ENCODE measurements around the gene VRK3.
"Not testable (repeated sequence)": the region's sequence is repeated elsewhere in the genome, so short reads cannot be mapped to it uniquely, and the experiment has no call there.

The VRK3 gene

DNA sequence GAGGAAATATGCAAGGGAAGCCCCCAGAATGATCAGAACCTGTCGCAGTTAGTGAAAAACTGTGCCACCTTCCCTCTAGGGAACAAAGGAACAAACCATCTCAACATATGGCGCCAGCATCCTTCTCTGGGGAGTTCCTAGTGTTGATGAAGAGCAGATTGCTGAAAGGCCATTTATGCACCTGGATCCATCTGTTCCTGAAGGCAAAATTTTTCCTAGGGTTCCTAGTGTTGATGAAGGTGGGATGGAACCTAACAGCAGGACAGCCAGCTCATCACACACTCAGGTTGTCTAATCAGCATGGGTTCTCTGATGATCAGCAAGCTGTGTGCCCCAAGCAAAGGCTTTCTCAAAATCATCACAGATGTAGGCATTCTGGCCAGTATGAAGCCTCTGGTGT is 33.3 kb upstream of the VRK3 start:
- TF ChIP-seq, protein P1, sequence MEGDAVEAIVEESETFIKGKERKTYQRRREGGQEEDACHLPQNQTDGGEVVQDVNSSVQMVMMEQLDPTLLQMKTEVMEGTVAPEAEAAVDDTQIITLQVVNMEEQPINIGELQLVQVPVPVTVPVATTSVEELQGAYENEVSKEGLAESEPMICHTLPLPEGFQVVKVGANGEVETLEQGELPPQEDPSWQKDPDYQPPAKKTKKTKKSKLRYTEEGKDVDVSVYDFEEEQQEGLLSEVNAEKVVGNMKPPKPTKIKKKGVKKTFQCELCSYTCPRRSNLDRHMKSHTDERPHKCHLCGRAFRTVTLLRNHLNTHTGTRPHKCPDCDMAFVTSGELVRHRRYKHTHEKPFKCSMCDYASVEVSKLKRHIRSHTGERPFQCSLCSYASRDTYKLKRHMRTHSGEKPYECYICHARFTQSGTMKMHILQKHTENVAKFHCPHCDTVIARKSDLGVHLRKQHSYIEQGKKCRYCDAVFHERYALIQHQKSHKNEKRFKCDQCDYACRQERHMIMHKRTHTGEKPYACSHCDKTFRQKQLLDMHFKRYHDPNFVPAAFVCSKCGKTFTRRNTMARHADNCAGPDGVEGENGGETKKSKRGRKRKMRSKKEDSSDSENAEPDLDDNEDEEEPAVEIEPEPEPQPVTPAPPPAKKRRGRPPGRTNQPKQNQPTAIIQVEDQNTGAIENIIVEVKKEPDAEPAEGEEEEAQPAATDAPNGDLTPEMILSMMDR (IDR thresholded peaks at IDR 0.05; ENCODE audit: low read depth, low read length, missing control alignments): no peak
- H3K4me3 ChIP-seq (replicated peaks; ENCODE audit: low read depth, low read length): no peak overlapping the region
- no peak for DNase-seq (ENCODE audit: extremely low read depth, low read depth)

DNA sequence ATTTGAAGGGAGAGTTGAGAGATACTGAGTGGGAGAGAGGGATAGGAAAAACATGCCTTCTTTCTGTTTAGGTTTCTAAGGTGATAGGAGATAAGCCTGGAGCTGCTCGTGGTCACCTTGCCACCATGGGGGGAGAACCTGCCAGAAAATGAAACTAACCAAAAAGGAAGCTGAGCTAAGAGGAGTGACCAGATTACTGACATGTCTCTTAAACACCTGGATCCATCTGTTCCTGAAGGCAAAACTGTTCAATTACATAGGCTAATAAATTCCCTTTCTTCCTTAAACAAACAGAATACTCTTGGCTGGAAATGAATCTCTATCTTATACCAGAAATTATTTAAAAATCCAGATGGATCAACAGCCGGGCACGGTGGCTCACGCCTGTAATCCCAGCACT is 27.9 kb upstream of the VRK3 start:
- TF ChIP-seq, protein P1 (IDR thresholded peaks at IDR 0.05; ENCODE audit: low read depth, low read length, missing control alignments): no peak
- DNase-seq (ENCODE audit: extremely low read depth, low read depth): no peak
- no peak overlapping the region for H3K4me3 ChIP-seq (replicated peaks; ENCODE audit: low read depth, low read length)

DNA sequence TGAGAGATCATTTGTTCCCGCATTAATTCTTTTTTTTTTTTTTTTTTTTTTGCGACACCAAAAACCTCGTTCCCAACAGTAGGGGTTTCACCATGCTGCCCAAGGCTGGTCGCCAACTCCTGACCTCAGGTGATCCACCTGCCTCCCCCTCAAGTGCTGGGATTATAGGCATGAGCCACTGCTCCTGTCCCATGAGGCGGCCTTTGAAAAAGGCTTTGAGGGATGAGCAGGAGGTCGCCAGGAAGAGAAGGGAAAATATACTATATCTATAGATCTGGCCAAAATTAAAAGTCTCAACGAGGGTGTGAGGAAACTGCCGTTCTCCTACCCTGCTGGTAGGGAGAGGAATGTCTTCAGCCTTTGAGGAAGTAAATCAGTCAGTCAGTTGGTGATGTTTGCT is 26.8 kb upstream of the VRK3 start:
- no peak overlapping the region for H3K4me3 ChIP-seq (replicated peaks; ENCODE audit: low read depth, low read length)
- DNase-seq (ENCODE audit: extremely low read depth, low read depth): no peak
- TF ChIP-seq, protein P1 (IDR thresholded peaks at IDR 0.05; ENCODE audit: low read depth, low read length, missing control alignments): no peak

DNA sequence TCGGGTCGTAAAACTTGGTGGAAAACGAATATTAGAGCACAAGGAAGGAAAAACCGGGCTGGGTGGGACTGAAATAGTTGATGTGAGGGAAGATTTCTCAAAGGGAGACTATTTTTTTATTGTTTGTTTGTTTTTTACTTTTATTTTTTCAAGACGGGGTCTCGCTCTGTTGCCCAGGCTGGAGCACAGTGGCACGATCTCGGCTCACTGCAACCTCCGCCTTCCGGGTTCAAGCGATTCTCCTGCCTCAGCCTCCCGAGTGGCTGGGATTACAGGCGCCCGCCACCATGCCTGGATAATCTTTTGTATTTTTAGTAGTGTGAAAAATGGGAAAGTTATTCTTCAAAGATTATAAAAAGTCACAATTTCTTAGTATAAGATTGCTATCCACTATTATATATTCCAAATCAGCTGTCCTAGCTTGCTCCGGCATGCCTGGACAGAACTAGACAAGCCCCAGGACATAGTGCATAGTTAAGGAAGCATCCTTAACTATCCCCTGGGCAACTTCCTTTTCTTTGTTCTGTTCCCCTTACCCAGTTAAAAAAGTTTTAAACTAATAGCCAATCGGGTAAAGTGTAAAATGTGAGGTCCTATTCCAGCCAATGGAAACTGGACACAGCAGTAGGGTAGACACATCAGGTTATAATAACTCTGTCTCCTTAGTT is 26.2 kb upstream of the VRK3 start:
- DNase-seq (ENCODE audit: extremely low read depth, low read depth): not testable (repeated sequence)
- peak overlapping the region; percentile 45 for H3K4me3 ChIP-seq (replicated peaks; ENCODE audit: low read depth, low read length)

DNA sequence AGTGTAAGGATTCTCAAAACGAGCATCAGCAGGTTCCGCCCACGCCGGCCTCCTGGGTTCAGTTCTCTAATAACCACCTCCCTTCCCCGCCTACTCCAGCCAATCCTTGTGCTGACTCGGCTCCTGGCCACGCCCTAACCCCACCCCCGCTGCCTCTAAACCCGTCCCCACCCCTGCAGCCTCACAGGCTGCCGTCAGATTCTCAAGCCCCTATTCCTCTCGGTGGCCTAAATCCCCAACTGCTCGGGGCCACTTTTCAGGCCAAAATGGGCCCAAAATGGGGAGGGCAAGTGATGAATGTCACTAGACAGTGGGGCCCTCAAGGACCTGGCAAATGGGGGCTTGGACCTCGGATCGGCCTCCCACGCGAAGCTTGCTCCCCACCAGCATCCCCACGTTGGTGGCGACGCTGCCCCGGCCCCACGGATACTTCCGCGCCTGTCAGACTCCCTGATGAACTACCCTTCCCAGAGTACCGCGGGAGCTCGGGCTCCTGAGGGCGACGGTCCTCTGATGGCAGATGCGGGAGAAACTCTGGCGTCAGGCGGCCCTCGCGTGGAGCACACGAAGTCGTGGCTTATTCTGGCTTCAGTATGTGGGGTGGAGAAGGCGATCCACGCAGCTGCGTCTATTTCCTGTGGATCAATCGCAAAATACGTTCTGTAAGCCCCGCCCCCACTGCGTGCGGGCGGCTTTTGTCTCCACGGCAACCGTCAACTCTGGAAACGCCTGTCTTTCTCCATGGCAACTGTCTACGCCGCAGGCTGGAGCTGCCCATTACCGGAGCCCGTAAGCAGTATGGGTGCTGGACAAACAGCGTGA is 25.4 kb upstream of the VRK3 start:
- TF ChIP-seq, protein P1 (IDR thresholded peaks at IDR 0.05; ENCODE audit: low read depth, low read length, missing control alignments): no peak
- H3K4me3 ChIP-seq (replicated peaks; ENCODE audit: low read depth, low read length): peak overlapping the region; percentile 45
- peak; percentile 45 for DNase-seq (ENCODE audit: extremely low read depth, low read depth)

DNA sequence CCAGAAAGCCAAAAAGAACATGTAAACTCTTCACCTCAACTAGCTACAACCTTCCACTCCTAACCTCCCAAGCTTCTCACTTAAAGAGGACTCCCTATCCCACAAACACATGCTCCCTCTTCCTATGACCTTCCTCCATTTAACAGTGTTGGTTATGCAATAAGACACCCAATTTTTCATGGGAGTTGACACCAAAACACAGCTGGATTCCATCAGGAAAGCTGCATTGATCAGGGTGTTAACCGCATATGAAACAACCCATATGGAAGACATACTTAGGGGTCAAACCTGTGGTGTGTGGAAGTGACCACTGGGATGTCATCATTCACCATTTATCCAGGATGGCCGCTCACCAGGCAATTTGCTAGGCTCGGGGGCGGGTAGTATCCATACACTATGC is 22.5 kb upstream of the VRK3 start:
- no peak overlapping the region for H3K4me3 ChIP-seq (replicated peaks; ENCODE audit: low read depth, low read length)
- TF ChIP-seq, protein P1 (IDR thresholded peaks at IDR 0.05; ENCODE audit: low read depth, low read length, missing control alignments): no peak
- no peak for DNase-seq (ENCODE audit: extremely low read depth, low read depth)

DNA sequence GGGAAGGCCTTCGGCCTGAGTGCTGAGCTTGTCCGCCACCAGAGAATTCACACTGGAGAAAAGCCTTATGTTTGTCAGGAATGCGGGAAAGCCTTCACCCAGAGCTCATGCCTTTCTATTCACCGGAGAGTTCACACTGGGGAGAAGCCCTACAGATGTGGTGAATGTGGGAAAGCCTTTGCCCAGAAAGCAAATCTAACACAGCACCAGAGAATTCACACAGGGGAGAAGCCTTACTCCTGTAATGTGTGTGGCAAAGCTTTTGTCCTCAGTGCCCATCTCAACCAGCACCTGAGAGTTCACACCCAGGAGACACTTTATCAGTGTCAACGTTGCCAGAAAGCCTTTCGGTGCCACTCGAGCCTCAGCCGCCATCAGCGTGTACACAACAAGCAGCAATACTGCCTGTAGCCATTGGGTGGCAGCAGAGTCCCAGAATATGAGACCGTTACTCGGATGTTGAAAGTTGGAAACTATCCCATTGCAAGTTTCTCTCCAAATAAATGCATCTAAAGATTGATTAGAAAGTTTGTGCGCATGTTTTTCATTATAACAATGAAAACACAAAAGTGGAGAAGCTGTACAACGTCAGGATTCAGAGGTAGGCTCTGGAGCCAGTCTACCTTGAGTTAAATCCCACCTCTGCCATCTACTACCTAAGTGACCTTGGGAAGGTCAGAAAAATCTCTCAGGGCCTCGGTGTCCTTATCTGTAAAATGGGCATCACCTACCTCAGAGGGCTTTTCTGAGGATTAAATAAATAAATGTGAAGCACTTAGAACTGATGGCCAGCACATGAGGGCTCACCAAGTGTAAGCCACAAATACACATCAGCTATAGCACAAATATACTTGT is 21.7 kb upstream of the VRK3 start:
- DNase-seq (ENCODE audit: extremely low read depth, low read depth): no peak
- H3K4me3 ChIP-seq (replicated peaks; ENCODE audit: low read depth, low read length): no peak overlapping the region
- TF ChIP-seq, protein P1 (IDR thresholded peaks at IDR 0.05; ENCODE audit: low read depth, low read length, missing control alignments): peak; percentile 57

All from HFF-Myc (cell line).